Activated CD8-positive, alpha-beta T cell treated with anti-CD3 and anti-CD28 coated beads, Interleukin-2, amount 10 ng/mL, durations not matched to agents 7 days and 5 days (primary cell): ENCODE data around the gene FOCAD. TPM values are rescaled to one million over a fixed set of nuclear protein-coding genes. Genes with fewer than 3 reads are reported as not detected.

Experiments used
- ATAC-seq: fragments of 150-1000 bp; cut with Tn5 transposase; one replicate; pipeline ENCODE4 v1.10.0; 2021; ENCODE audit warnings: moderate library complexity
- CTCF ChIA-PET: fragments of 350-600 bp; sonication (Branson Sonifier 250); formaldehyde crosslinking; loops from one replicate; lab custom pipeline; 2021; ENCODE audit warnings: antibody characterized with exemption; lab: Charles Lee
- POLR2A ChIA-PET: fragments of 350-600 bp; sonication (Branson Sonifier 250); formaldehyde crosslinking; loops from one replicate; lab custom pipeline; 2021; ENCODE audit warnings: antibody characterized with exemption; lab: Charles Lee
- DNase-seq: peaks from one replicate; pipeline ENCODE4 v3.0.0-alpha.2; 2020
- H3K27ac Mint-ChIP-seq: one replicate; pipeline ENCODE4 v1.8.0; 2021; ENCODE audit warnings: mild to moderate bottlenecking, mixed read lengths
- H3K27me3 Mint-ChIP-seq: one replicate; pipeline ENCODE4 v1.8.0; 2021; ENCODE audit warnings: low read depth, mixed read lengths
- H3K36me3 Mint-ChIP-seq: one replicate; pipeline ENCODE4 v1.8.0; 2021; ENCODE audit warnings: low read depth, mixed read lengths
- H3K4me1 Mint-ChIP-seq: one replicate; pipeline ENCODE4 v1.8.0; 2021; ENCODE audit warnings: low read depth, mixed read lengths
- H3K4me3 Mint-ChIP-seq: one replicate; pipeline ENCODE4 v1.8.0; 2021; ENCODE audit warnings: mild to moderate bottlenecking, mixed read lengths
- H3K9me3 Mint-ChIP-seq: one replicate; pipeline ENCODE4 v1.8.0; 2022; ENCODE audit warnings: mixed read lengths; ENCODE audit not compliant: insufficient read depth
- total RNA-seq, 2 experiments: library from RNA; stranded (reverse); gene quantifications; one replicate each; pipeline ENCODE4 v1.2.3, GENCODE V29; 2021

The FOCAD gene
- total RNA-seq, 2 experiments from 2014 or later: 31.5 to 32.8 TPM

- no peak for DNase-seq
- POLR2A ChIA-PET: interaction anchor here (0.6 to 1.0 kb wide), 2 partner anchors 29 to 1066 kb away, joined by 3 to 4 read pairs; no protein-coding TSS in a partner anchor
- Mint-ChIP-seq H3K9me3 (peaks cover 6% of the 10 kb centered on the region), H3K27ac (peak overlapping the region; percentile 53), H3K4me1 (peaks cover 25% of the 10 kb centered on the region), H3K27me3 (no peaks in the 10 kb centered on the region), H3K4me3 (no peak overlapping the region), H3K36me3 (peaks cover 66% of the 10 kb centered on the region)
- ATAC-seq: peak; percentile 67
- CTCF ChIA-PET: interaction anchor here (0.7 to 1.3 kb wide), 2 partner anchors 10 to 18 kb away, joined by 3 read pairs; no protein-coding TSS in a partner anchor
Measured at GRCh38 chr9:21001581-21001980, 317.5 kb downstream of the FOCAD start.

GRCh38 chr9:21002040-21002439 is 318.0 kb downstream of the FOCAD start:
- no peak for DNase-seq
- Mint-ChIP-seq H3K36me3 (peaks cover 67% of the 10 kb centered on the region), H3K27ac (peak overlapping the region; percentile 53), H3K27me3 (no peaks in the 10 kb centered on the region), H3K9me3 (peaks cover 6% of the 10 kb centered on the region), H3K4me1 (peaks cover 22% of the 10 kb centered on the region), H3K4me3 (no peak overlapping the region)
- ChIA-PET CTCF (interaction anchor here (0.7 to 1.3 kb wide), 2 partner anchors 10 to 17 kb away, joined by 3 read pairs; no protein-coding TSS in a partner anchor), POLR2A (interaction anchor here (1.0 kb wide), 1 partner anchor 29 kb away, joined by 3 read pairs; no protein-coding TSS in a partner anchor)
- no peak for ATAC-seq

- Mint-ChIP-seq H3K4me1 (no peaks in the 10 kb centered on the region), H3K9me3 (no peaks in the 10 kb centered on the region), H3K4me3 (no peak overlapping the region), H3K27ac (no peak overlapping the region), H3K36me3 (peaks cover 73% of the 10 kb centered on the region), H3K27me3 (no peaks in the 10 kb centered on the region)
- no peak for ATAC-seq
- CTCF ChIA-PET: no interaction called here
- POLR2A ChIA-PET: no interaction called here
- DNase-seq: no peak
Measured at GRCh38 chr9:21015129-21015815, 331.2 kb downstream of the FOCAD start.

GRCh38 chr9:21015995-21016394 is 331.9 kb downstream of the FOCAD start:
- no peaks in the 10 kb centered on the region for H3K4me1 Mint-ChIP-seq
- POLR2A ChIA-PET: no interaction called here
- no peak overlapping the region for H3K4me3 Mint-ChIP-seq
- H3K9me3 Mint-ChIP-seq: no peaks in the 10 kb centered on the region
- no peak for ATAC-seq
- H3K36me3 Mint-ChIP-seq: peaks cover 72% of the 10 kb centered on the region
- CTCF ChIA-PET: no interaction called here
- no peak overlapping the region for H3K27ac Mint-ChIP-seq
- no peak for DNase-seq
- H3K27me3 Mint-ChIP-seq: no peaks in the 10 kb centered on the region

- ChIA-PET POLR2A (no interaction called here), CTCF (interaction anchor here (1.7 kb wide), 1 partner anchor 14 kb away, joined by 4 read pairs; no protein-coding TSS in a partner anchor)
- DNase-seq: no peak
- no peak for ATAC-seq
- H3K36me3 Mint-ChIP-seq: peaks cover 72% of the 10 kb centered on the region
- H3K27me3 Mint-ChIP-seq: no peaks in the 10 kb centered on the region
- no peak overlapping the region for H3K4me3 Mint-ChIP-seq
- no peaks in the 10 kb centered on the region for H3K9me3 Mint-ChIP-seq
- H3K27ac Mint-ChIP-seq: no peak overlapping the region
- no peaks in the 10 kb centered on the region for H3K4me1 Mint-ChIP-seq
Measured at GRCh38 chr9:21016701-21017491, 332.8 kb downstream of the FOCAD start.

GRCh38 chr9:21018177-21018576 is 334.1 kb downstream of the FOCAD start:
- ChIA-PET CTCF (interaction anchor here (1.1 to 1.7 kb wide), 2 partner anchors 12 to 134 kb away, joined by 3 to 4 read pairs; no protein-coding TSS in a partner anchor), POLR2A (no interaction called here)
- ATAC-seq: no peak
- Mint-ChIP-seq H3K4me3 (no peak overlapping the region), H3K27ac (no peak overlapping the region), H3K4me1 (peaks cover 6% of the 10 kb centered on the region), H3K9me3 (no peaks in the 10 kb centered on the region), H3K27me3 (no peaks in the 10 kb centered on the region), H3K36me3 (peaks cover 72% of the 10 kb centered on the region)
- DNase-seq: no peak

GRCh38 chr9:21023861-21024260 is 339.8 kb downstream of the FOCAD start:
- CTCF ChIA-PET: no interaction called here
- H3K9me3 Mint-ChIP-seq: no peaks in the 10 kb centered on the region
- DNase-seq (no peak), ATAC-seq (no peak)
- H3K27ac Mint-ChIP-seq: no peak overlapping the region
- H3K4me3 Mint-ChIP-seq: no peak overlapping the region
- H3K4me1 Mint-ChIP-seq: peaks cover 23% of the 10 kb centered on the region
- POLR2A ChIA-PET: no interaction called here
- H3K27me3 Mint-ChIP-seq: no peaks in the 10 kb centered on the region
- peaks cover 70% of the 10 kb centered on the region for H3K36me3 Mint-ChIP-seq

- no peak overlapping the region for H3K27ac Mint-ChIP-seq
Measured at GRCh38 chr9:21027295-21027694, 343.2 kb downstream of the FOCAD start.

GRCh38 chr9:21028466-21028865 is 344.4 kb downstream of the FOCAD start:
- ChIA-PET CTCF (interaction anchor here (0.7 to 1.5 kb wide), 3 partner anchors 9 to 51 kb away, joined by 3 to 5 read pairs (median 4); no protein-coding TSS in a partner anchor), POLR2A (no interaction called here)
- no peak for ATAC-seq

More at GRCh38 chr9:21027295-21027694, 343.2 kb downstream of the FOCAD start:
- Mint-ChIP-seq H3K9me3 (no peaks in the 10 kb centered on the region), H3K27me3 (no peaks in the 10 kb centered on the region), H3K4me3 (no peak overlapping the region), H3K36me3 (peaks cover 45% of the 10 kb centered on the region), H3K4me1 (peaks cover 27% of the 10 kb centered on the region)
- CTCF ChIA-PET: interaction anchor here (1.1 to 1.5 kb wide), 2 partner anchors 52 to 86 kb away, joined by 5 read pairs; no protein-coding TSS in a partner anchor
- DNase-seq (no peak), ATAC-seq (no peak)
- POLR2A ChIA-PET: no interaction called here

GRCh38 chr9:21029661-21030060 is 345.6 kb downstream of the FOCAD start:
- Mint-ChIP-seq H3K4me1 (peaks cover 24% of the 10 kb centered on the region), H3K27ac (no peak overlapping the region)
- CTCF ChIA-PET: interaction anchor here (1.0 to 2.2 kb wide), 4 partner anchors 49 to 405 kb away, joined by 3 to 10 read pairs (median 6); partner anchors contain the start of gene IFNB1

More at GRCh38 chr9:21028466-21028865, 344.4 kb downstream of the FOCAD start:
- Mint-ChIP-seq H3K27me3 (no peaks in the 10 kb centered on the region), H3K36me3 (peaks cover 45% of the 10 kb centered on the region), H3K4me3 (no peak overlapping the region), H3K9me3 (no peaks in the 10 kb centered on the region), H3K27ac (no peak overlapping the region), H3K4me1 (peaks cover 31% of the 10 kb centered on the region)
- no peak for DNase-seq

GRCh38 chr9:21030389-21031035 is 346.5 kb downstream of the FOCAD start:
- Mint-ChIP-seq H3K9me3 (no peaks in the 10 kb centered on the region), H3K27ac (no peak overlapping the region), H3K27me3 (no peaks in the 10 kb centered on the region), H3K4me1 (peaks cover 24% of the 10 kb centered on the region), H3K4me3 (no peak overlapping the region), H3K36me3 (peaks cover 36% of the 10 kb centered on the region)
- DNase-seq (peak; percentile 38), ATAC-seq (peak; percentile 53)
- POLR2A ChIA-PET: interaction anchor here (0.6 to 2.1 kb wide), 12 partner anchors 9 to 408 kb away, joined by 3 to 9 read pairs (median 4); partner anchors contain the start of genes FOCAD and MLLT3
- CTCF ChIA-PET: interaction anchor here (1.0 to 2.2 kb wide), 10 partner anchors 9 to 406 kb away, joined by 3 to 10 read pairs (median 4); partner anchors contain the start of gene IFNB1

More at GRCh38 chr9:21029661-21030060, 345.6 kb downstream of the FOCAD start:
- ATAC-seq (no peak), DNase-seq (no peak)
- POLR2A ChIA-PET: interaction anchor here (1.2 kb wide), 1 partner anchor 346 kb away, joined by 3 read pairs; the partner anchor contains the start of gene FOCAD
- Mint-ChIP-seq H3K36me3 (peaks cover 39% of the 10 kb centered on the region), H3K9me3 (no peaks in the 10 kb centered on the region), H3K27me3 (no peaks in the 10 kb centered on the region), H3K4me3 (no peak overlapping the region)
